ENCODE measurements around the gene CMTM6.
A peak's percentile ranks its signal among the peaks of the same experiment; 100 is the strongest.
"Not testable (repeated sequence)": the region's sequence is repeated elsewhere in the genome, so short reads cannot be mapped to it uniquely, and the experiment has no call there.

CMTM6 gene, protein sequence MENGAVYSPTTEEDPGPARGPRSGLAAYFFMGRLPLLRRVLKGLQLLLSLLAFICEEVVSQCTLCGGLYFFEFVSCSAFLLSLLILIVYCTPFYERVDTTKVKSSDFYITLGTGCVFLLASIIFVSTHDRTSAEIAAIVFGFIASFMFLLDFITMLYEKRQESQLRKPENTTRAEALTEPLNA

DNA sequence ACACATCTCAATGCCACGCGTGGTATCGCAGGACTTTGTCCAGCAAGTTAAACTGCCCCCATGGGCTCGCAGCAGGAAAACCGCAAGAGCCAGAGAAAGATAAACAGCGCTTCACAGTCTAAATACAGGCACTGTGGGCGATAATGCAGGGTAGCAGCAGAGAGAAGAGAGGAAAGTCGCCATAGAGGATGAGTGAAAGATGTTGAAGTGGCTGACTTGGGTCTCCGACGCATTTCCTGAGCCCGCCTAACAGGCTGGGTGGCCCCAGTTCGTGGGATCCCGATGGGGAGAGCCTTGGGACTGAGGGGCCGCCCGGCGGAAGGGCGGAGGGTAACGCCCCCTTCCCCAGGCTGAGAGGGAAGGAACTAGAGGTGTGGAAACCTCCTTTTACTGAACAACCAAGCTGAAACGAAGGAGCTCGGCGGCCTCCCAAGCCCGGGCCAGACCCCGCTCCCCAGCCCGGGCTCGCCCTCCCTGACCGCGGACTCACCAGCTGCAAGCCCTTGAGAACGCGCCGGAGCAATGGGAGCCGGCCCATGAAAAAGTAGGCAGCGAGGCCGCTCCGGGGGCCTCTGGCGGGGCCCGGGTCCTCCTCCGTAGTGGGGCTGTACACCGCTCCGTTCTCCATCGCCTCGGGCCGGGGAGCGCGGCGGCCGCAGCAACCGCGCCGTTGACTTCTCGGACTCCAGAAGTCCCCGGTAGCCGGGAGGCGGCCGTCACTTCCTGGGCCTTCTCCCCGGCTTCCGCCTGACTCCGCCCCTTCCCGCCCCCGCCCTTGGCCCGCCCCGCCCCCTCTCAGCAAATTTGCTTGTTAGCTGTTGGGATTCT, at the start of gene CMTM6:
Gene CMTM6 (minus strand): TSS at position 735 of the 828 bp plus-strand sequence. CDS start 107 bp downstream, at position 628.
- DNase-seq (ENCODE audit: low read depth in 2 of 2): peak; percentile 34 to 62

DNA sequence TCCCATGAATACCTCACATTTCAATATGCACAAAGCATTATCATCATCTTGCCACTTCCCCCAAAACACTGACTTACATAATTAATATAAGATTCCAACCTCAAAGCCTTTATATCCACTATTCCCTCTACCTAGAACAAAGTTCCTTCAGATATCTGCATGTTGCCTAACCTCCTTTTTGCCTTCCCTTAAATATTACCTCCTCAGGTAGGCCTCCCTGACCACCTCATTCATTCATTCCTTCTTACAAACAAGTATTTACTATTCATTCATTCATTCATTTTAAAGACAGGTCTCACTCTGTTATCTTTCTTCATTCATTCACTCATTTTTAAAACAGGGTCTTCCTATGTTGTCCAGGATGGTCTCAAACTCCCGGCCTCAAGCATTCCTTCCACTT, 49.4 kb upstream of the CMTM6 start:
- DNase-seq (ENCODE audit: low read depth in 2 of 2): no peak

DNA sequence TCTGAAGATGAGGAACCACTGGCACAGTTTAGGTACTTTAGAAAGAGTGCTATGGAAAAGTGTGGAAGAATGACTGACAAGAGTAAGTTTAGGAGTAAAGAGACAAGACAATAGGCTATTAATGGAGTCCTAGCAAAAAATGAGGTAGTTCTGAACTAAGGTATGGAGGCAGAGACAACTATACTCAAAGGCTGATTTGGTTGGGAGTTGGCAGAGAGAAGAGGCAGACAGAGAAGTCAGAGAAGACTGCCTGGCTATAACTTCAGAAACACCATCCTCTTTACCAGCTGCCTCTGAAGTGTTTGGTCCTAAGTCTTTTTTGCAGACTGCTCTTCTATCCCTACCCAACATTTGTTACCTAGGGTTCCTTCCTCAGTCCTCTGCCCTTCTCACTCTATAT, 48.8 kb upstream of the CMTM6 start:
- DNase-seq (ENCODE audit: low read depth in 2 of 2): no peak

DNA sequence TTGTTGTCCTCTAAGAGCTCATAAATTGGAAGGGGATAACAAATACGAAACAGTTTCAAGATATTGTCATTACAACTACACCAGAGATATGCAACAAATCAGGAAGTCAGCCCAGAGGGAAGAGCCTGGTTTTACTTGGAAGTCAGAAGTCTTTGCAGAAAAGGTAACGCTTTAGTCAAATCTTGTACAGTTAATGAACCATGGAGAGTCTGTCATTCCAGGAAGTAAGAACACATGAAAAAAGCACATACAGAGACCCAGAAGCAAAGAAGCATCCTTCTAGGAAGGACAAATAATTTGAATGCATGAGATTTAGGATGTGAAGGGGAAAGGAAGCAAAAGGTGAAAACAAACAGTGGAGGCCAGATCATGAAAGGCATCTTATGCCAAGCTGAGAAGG, 48.4 kb upstream of the CMTM6 start:
- DNase-seq (ENCODE audit: low read depth in 2 of 2): no peak

DNA sequence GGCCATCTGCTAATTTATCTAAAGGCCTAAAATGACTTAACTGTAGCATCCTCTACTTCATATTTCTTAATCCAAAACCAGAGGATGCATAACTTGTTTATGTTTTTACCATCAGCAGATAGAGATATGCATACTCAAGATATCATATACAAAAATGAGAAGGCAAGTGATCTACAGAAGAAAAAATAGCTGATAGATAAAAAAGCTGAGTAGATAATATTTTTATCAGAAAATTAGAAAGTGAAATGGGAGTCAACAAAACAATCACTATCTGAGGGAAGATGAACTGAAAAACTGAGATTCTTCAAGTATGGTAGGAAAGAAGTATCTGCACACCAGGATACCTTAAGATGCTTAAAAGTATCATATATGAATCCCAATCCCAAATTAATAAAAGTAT, 42.7 kb upstream of the CMTM6 start:
- DNase-seq (ENCODE audit: low read depth in 2 of 2): no peak

DNA sequence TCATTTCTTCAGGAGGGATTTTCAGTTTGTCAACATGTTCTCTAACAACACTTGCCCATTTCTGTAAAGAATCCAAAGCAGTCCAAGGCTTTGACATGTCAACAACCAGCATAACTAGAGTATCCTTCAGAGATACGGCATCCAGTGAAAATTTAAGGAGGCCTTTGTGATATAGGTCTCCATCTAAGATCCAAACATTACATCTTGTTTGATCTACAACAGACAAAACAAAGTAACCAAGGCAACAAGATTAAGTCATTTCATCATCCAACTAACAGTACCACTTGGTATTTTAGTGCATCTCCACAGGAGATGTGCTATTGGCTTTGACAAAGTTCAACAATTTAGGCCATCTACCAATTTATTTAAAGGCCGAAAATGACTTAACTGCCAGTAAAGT, 42.2 kb upstream of the CMTM6 start:
- DNase-seq (ENCODE audit: low read depth in 2 of 2): no peak

DNA sequence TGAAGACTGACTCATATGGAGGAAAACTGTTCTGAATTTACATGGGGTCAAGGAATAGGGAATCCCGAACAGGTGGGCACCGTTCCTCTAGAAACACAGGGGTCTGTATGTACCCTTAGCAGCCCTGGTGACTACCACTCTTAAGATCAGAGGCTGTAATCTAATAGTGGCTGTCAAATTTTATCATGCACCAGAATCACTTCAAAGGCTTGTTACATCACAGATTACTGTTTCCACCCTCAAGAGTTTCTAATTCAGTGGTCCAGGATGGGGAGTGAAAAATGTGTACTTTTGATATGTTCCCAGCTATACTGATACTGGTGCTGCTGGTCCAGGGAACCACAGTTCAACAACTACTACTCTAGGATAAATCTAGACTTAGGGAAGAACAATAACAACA, 40.2 kb upstream of the CMTM6 start:
- DNase-seq (ENCODE audit: low read depth in 2 of 2): no peak

DNA sequence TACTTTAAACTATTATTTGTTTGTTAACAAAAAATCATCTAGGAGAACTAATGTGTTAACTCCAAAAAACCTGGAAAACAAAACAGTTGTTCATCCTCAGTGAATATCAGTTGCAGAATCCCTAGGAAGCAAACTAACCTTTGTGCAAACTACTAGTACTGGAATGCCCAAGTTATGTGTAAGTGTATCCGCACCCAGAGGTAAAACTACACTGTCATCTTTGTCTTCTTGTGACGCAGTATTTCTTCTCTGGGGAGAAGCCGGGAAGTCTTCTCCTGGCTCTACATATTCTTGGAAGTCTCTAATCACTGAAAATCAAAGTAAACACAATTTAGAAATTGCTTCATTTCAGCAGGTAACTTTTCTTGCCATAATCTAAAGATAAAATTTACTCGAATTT, 38.2 kb upstream of the CMTM6 start:
- DNase-seq (ENCODE audit: low read depth in 2 of 2): no peak

DNA sequence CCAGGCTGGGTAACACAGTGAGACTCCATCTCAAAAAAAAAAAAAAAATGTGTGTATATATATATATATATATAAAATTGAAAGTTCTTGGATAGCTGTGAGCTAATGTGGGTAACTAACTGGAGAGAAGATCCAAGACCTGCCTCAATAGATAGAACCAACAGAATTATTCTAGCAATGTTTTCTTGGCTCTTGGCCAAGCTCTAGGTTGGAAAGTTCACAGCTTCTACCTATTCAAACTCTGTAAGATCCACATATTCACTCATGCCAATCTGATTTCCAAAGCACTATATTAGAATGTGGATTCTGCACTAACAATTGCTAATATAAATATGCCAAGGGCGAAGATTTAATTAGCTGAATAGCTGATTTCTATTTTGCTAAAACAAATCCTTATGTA, 29.8 kb upstream of the CMTM6 start:
- DNase-seq (ENCODE audit: low read depth in 2 of 2): no peak

DNA sequence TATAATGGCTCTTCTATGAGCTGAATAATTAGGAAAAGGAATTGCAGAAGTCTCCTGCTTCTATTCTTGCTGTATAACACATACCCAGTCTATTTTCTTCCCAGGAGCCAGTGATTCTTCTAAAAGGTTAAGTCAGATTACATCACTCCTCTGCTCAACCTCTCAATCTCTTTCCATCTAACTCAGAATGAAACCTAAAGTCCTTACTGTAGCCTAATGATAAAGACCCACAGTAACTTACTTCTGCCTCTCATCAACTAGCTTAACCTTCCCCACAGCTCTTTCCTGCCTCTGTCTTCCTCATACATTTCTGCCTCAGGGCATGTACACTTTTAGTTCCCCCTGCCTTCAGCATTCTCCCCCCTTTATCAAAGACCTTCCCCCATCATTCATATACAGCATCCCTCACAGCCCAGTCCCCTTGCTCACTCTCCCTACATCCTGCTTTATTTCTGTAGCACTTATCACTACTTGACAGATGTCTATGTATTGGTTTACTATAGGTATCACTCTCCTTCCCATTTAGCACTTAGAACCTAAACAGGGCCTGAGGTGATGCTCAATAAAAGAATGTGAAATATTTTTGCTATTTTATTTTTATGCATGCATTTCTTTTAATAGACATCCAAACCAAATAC, 28.5 kb upstream of the CMTM6 start:
- no peak for DNase-seq (ENCODE audit: low read depth in 2 of 2)

DNA sequence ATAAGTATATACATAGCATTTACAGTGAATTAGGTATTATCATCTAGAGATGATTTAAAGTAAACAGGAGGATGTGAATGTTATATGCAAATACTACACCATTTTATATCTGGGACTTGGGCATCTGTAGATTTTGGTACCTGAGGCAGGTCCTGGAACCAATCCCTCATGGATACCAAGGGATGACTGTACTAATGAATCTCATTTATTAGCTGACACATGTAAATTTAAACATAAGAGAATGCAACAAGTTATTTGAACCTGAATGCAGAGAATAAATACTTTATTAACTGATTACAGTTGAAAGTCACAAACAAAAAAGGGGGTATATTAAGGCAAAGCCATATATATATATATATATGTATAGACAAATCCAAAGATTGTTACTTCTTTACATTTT, 23.1 kb upstream of the CMTM6 start:
- DNase-seq (ENCODE audit: low read depth in 2 of 2): no peak

DNA sequence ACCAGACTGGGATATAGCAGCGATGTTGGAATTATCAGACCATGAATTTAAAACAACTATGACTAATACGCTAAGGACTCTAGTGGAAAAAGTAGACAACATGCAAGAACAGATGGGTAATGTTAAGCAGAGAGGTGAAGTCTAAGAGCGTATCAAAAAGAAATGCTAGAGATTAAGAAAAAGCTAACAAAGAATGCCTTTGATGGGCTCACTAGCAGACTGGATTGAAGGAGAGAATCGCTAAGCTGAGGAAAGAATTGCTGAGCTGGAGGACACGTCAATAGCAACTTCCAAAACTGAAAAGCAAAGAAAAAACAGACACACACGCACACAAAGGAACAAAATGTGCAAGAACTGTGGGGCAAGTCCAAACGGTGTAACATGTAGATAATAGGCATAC, 20.0 kb upstream of the CMTM6 start:
- DNase-seq (ENCODE audit: low read depth in 2 of 2): no peak

DNA sequence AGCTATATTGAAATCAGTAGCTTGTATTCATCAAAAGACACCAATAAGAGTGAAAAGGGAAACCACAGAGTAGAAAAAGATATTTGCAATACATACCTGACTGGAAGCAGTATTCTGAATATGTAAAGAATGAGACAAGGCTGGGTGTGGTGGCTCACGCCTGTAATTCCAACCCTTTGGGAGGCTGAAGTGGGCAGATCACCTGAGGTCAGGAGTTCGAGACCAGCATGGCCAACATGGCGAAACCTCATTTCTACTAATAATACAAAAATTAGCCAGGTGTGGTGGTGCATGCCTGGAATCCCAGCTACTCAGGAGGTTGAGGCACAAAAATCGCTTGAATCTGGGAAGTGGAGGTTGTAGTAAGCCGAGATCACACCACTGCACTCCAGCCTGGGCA, 16.3 kb upstream of the CMTM6 start:
- DNase-seq (ENCODE audit: low read depth in 2 of 2): not testable (repeated sequence)

DNA sequence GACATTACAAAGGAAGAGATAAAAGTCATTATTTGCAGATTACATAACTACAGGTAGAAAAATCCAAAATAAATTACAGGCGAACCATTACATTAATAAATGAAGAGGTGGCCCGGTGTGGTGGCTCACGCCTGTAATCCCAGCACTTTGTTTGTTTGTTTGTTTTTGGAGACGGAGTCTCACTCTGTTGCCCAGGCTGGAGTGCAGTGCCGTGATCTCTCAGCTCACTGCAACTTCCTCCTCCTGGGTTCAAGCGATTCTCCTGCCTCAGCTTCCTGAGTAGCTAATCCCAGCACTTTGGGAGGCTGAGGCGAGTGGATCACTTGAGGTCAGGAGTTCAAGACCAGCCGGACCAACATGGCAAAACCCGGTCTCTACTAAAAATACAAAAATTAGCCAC, 14.1 kb upstream of the CMTM6 start:
- DNase-seq (ENCODE audit: low read depth in 2 of 2): not testable (repeated sequence)

DNA sequence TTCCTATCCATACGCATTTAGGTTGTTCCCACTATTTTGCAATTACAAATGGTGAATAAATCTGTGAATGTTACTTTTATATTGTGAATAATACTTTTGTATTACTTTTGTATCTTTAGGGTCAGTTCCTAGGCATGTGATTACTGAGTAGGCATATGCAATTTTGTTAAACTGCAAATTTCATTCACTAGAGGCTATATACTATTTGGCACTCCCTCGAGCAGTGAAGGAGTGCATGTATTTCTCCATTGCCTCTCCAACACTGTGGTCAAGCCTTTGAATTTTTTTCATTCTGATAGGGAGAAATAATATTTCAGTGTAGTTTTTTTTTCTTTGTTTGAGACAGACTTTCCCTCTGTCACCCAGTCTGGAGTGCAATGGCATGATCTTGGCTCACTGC, 8.4 kb upstream of the CMTM6 start:
- DNase-seq (ENCODE audit: low read depth in 2 of 2): no peak

DNA sequence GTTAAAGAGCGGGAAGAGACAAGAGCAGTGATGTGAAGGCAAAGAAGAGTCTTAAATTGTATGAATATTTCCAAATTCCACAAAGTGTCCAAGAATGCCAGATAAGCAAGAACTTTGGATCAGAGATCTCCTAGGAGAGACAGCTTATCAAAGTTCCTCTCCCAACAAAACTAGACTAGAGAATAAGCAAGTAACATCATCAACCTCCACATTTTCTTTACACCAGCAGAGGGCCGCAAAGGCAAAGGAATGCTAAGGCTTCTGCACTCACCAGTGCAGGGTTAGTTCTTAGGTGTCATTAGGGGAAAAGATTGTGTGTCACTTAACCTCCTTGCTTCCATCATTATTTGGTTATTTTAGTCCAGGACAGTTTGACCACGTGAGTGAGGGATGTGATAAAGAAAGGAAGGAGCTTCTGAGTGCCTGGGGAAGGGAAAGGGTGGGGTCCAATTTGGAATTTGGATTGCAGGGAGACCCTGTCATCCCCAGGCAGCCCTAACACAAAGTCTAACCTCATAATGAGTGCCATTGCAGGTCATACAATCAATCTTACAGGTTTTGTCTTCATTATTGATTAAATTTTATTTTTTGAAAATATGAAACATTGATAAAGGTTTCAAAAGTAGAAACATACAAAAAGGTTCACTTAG, 7.5 kb upstream of the CMTM6 start:
- DNase-seq (ENCODE audit: low read depth in 2 of 2): peak; percentile 21 to 41

DNA sequence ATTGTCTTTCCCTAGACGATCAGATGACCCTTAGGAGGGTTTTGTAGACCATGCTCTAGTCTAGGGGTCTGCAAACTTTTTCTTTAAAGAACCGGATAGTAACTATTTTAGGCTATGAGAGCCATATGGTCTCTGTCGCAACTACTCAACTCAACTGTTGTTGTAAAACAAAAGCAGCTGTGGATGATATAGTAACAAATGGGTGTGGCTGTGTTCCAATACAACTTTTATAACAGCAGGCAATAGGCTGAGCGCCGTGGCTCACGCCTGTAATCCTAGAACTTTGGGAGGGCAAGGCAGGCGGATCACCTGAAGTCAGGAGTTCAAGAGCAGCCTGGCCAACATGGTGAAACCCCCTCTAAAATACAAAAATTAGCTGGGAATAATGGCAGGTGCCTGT, 6.1 kb upstream of the CMTM6 start:
- no peak for DNase-seq (ENCODE audit: low read depth in 2 of 2)

DNA sequence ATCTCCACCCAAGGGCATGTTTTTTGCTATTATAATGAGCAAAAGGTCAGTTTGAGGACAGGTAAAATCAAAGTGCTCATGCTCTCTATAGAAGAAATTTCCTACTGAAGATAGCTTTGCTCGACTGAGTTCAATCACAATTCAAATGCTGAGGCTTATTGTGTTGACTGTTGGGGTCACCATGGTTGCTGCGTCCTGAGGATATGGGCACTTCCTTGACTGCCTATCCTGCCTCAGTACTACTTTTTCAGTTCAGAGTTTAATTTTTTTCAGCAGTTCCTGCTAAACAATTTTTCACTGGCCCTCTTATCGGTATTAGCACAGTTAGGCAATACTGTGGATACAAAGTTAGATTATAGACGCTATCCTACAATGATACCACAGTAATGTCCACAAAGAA, 3.8 kb upstream of the CMTM6 start:
- no peak for DNase-seq (ENCODE audit: low read depth in 2 of 2)

DNA sequence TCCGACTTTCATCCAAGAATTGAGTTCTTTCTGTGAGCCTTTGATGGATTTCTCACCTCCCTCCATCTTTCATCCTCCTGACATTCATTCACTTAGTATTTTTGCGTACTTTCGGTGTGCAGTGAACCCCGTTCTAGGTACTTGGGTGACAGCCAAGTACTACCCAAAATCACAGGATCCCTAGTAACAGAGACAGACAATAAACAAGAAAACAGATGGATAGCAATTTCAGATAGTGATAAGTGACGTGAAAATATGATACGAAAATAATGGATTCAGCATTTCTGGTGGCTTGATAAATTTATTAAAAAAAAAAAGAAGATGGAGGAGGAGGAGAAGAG, 264 bp upstream of the CMTM6 start:
- DNase-seq (ENCODE audit: low read depth in 2 of 2): no peak

DNA sequence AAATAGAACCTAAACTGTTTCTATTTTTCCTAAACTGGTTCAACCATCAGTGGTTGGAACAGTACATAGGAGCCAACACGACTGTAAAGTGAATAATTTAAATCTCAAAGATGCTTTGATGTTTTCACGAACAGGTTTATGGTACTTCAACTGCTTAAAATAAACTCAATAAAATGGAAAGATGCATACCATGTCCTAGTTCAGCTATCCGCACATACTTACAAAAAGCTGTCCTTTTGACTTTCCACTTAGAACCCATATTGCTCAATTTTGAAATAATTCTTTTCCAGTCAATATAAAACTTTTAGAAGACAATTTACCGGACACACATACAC, 902 bp downstream of the CMTM6 start:
- no peak for DNase-seq (ENCODE audit: low read depth in 2 of 2)

DNA sequence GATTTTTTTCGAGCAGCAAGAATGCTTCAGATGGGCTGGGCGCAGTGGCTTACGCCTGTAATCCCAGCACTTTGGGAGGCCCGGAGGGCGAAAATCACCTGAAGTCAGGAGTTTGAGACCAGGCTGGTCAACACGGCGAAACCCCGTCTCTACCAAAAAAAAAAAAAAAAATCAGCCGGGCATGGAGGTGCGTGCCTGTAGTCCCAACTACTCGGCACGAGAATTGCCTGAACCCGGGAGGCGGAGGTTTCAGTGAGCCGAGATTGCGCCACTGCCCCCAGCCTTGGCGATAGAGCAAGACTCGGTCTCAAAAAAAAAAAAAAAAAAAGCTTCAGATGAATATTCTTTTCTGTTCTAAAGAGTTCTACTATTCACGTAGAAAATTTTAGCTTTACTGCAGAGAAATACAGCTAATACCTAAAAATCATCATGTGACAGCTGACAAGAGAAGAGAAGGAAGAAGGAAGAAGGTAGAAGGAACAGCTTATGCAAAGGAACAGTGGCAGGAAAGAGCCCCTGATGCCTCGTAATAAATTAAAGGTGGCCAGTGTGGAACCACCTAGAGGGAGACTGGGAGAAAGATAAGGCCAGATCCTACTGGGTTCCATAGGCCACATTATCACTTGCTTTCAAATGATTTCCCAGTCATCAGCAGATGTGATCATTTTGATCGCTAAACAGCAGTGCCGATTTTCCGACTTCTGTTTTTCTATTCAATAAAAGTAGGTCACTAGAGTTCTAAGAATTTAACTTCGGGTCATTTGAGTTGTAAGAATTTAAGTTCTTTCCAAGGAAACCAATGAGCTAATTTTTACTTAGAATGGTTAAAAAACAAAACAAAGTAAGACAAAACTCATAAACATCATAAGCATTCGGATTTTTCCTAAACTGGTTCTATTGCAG, 1.5 kb downstream of the CMTM6 start:
- DNase-seq (ENCODE audit: low read depth in 2 of 2): no peak

DNA sequence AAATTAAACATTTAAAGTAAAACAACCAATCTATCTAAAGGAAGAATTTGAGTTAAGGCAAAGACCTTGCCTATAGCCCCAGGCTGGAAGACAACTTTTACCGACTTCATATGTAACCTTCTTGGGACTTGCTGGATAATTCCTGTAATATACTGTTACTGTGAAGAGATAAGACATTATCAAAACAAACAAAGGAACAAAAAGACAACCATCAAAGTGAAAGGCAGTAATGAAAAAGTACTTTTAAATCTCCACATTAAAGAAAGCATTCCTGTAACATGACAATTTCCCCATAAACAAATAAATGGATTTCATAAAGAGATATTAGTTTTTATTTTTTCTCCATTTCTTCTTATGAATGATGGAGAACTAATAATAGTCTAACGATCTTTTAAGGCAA, 2.4 kb downstream of the CMTM6 start:
- DNase-seq (ENCODE audit: low read depth in 2 of 2): no peak

Measured in stimulated activated CD8-positive, alpha-beta memory T cell treated with anti-CD3 and anti-CD28 coated beads, Interleukin-2, amount 100 ng/mL, for 1 hour (primary cell).